SK-N-SH (cell line): ENCODE results near the gene MFAP4. TPM values are rescaled to one million over a fixed set of nuclear protein-coding genes. Genes with fewer than 3 reads are reported as not detected.

ENCODE experiments used
- CTCF ChIA-PET: fragments of 300-600, 350-600 bp; formaldehyde crosslinking; extraction: SDS; loops from one replicate; lab custom pipeline; 2021; lab: Yijun Ruan, JAX
- POLR2A ChIA-PET: fragments of 350-600 bp; sonication (Branson Sonifier 250); formaldehyde crosslinking; extraction: SDS; loops from one replicate; lab custom pipeline; 2020; ENCODE audit warnings: antibody characterized with exemption, inconsistent platforms; lab: Yijun Ruan, JAX
- DNase-seq: peaks from one replicate; pipeline ENCODE4 v3.0.0; 2012
- H2AFZ ChIP-seq: fragments of 200-600 bp; sonication (generic); 2 replicates; pipeline ENCODE4 v1.8.1; 2016; ENCODE audit warnings: antibody characterized with exemption, mild to moderate bottlenecking, low read depth
- H3F3A ChIP-seq: fragments of 200-600 bp; sonication (generic); replicated peaks from 2 replicates; pipeline ENCODE3; 2016; ENCODE audit warnings: antibody characterized with exemption, mild to moderate bottlenecking; ENCODE audit not compliant: insufficient read depth
- H3K27ac ChIP-seq, 2 experiments: fragments of 200-500 bp in 1 of 2; fragments of 200-600 bp in 1 of 2; sonication (Bioruptor generic) in 1 of 2; sonication (generic), shearing (Covaris generic) in 1 of 2; 2 replicates each; pipeline versions ENCODE4 v1.5.1 to v1.6.1; 2014 to 2016; ENCODE audit warnings: low read depth in 2 of 2, inconsistent platforms in 1 of 2, low read length in 1 of 2, mild to moderate bottlenecking in 1 of 2, mixed read lengths in 1 of 2
- H3K27me3 ChIP-seq: fragments of 200-600 bp; sonication (generic), shearing (Covaris generic); 2 replicates; pipeline ENCODE4 v1.6.1; 2016; ENCODE audit warnings: mixed run types; ENCODE audit not compliant: insufficient read depth
- H3K36me3 ChIP-seq, 2 experiments: fragments of 200-500 bp in 1 of 2; fragments of 200-600 bp in 1 of 2; sonication (Bioruptor generic) in 1 of 2; sonication (generic) in 1 of 2; replicated peaks in 1 of 2; 2 replicates each; pipeline versions ENCODE3 to v1.5.1; 2014 to 2016; ENCODE audit warnings: low read length in 1 of 2, mild to moderate bottlenecking in 1 of 2; ENCODE audit not compliant: insufficient read depth in 2 of 2, control insufficient read depth in 1 of 2
- H3K4me1 ChIP-seq, 2 experiments: fragments of 200-500 bp in 1 of 2; fragments of 200-600 bp in 1 of 2; sonication (Bioruptor generic) in 1 of 2; sonication (generic), shearing (Covaris generic) in 1 of 2; 2 replicates each; pipeline versions ENCODE4 v1.5.1 to v1.6.1; 2014 to 2016; ENCODE audit warnings: low read depth in 1 of 2, low read length in 1 of 2, mixed run types in 1 of 2; ENCODE audit not compliant: insufficient read depth in 2 of 2, control insufficient read depth in 1 of 2
- H3K4me2 ChIP-seq: fragments of 200-600 bp; sonication (generic), shearing (Covaris generic); 2 replicates; pipeline ENCODE4 v1.6.1; 2017; ENCODE audit warnings: mixed run types
- H3K4me3 ChIP-seq, 2 experiments: fragments of 200-500 bp in 1 of 2; fragments of 200-600 bp in 1 of 2; sonication (Bioruptor generic) in 1 of 2; sonication (generic), shearing (Covaris generic) in 1 of 2; 2 replicates each; pipeline versions ENCODE4 v1.5.1 to v1.8.1; 2014 to 2016; ENCODE audit warnings: low read depth in 2 of 2, inconsistent platforms in 1 of 2, low read length in 1 of 2, mild to moderate bottlenecking in 1 of 2, mixed read lengths in 1 of 2, moderate library complexity in 1 of 2
- H3K79me2 ChIP-seq: fragments of 200-600 bp; sonication (generic); 2 replicates; pipeline ENCODE4 v1.8.1; 2017; ENCODE audit warnings: mild to moderate bottlenecking; ENCODE audit not compliant: insufficient read depth
- H3K9ac ChIP-seq: fragments of 200-600 bp; sonication (generic); 2 replicates; pipeline ENCODE4 v1.6.1; 2017; ENCODE audit warnings: mixed run types
- H3K9me2 ChIP-seq: fragments of 200-600 bp; sonication (generic); 2 replicates; pipeline ENCODE4 v1.6.1; 2017; ENCODE audit warnings: mixed run types
- H3K9me3 ChIP-seq: fragments of 200-600 bp; sonication (generic); 2 replicates; pipeline ENCODE4 v1.6.1; 2017; ENCODE audit warnings: mixed run types, mild to moderate bottlenecking, moderate library complexity
- H4K20me1 ChIP-seq: fragments of 200-600 bp; sonication (generic); 2 replicates; pipeline ENCODE4 v1.6.1; 2017; ENCODE audit warnings: mild to moderate bottlenecking, mixed run types; ENCODE audit not compliant: insufficient read depth
- ELF1 ChIP-seq: IDR thresholded peaks from 2 replicates; pipeline ENCODE4 v1.4.0; 2012
- EZH2phosphoT487 ChIP-seq: fragments of 200-600 bp; sonication (generic); IDR thresholded peaks from 2 replicates; pipeline ENCODE4 v1.6.1; 2017; ENCODE audit warnings: low read depth, mixed run types, mild to moderate bottlenecking, antibody characterized with exemption, moderate library complexity, borderline replicate concordance
- FOSL2 ChIP-seq: IDR thresholded peaks from 2 replicates; pipeline ENCODE4 v1.4.0; 2012; ENCODE audit warnings: low read depth, mild to moderate bottlenecking, moderate library complexity, borderline replicate concordance
- FOXJ3 ChIP-seq: sonication (generic); formaldehyde crosslinking; IDR thresholded peaks from 2 replicates; pipeline ENCODE4 v1.5.1; 2020; ENCODE audit warnings: mild to moderate bottlenecking, missing genetic modification reagents
- FOXM1 ChIP-seq: IDR thresholded peaks from 2 replicates; pipeline ENCODE4 v1.4.0; 2012; ENCODE audit warnings: low read depth, mild to moderate bottlenecking
- MEF2A ChIP-seq: IDR thresholded peaks from 2 replicates; pipeline ENCODE4 v1.4.0; 2012; ENCODE audit warnings: low read depth, borderline replicate concordance
- NFIC ChIP-seq: IDR thresholded peaks from 2 replicates; pipeline ENCODE4 v1.4.0; 2012; ENCODE audit warnings: borderline replicate concordance
- POLR2AphosphoS5 ChIP-seq: IDR thresholded peaks from 2 replicates; pipeline ENCODE4 v1.6.1; 2012; ENCODE audit warnings: low read depth, low read length
- RAD21 ChIP-seq: IDR thresholded peaks from 2 replicates; pipeline ENCODE4 v1.6.1; 2012; ENCODE audit warnings: mild to moderate bottlenecking, low read length
- RCOR1 ChIP-seq: fragments of 150-350 bp; IDR thresholded peaks from 2 replicates; pipeline ENCODE4 v1.6.1; 2017; ENCODE audit warnings: antibody characterized with exemption, low read length
- SIN3A ChIP-seq: IDR thresholded peaks from 2 replicates; pipeline ENCODE4 v1.6.1; 2012; ENCODE audit warnings: low read depth, mild to moderate bottlenecking, low read length, moderate library complexity, borderline replicate concordance
- TEAD4 ChIP-seq: IDR thresholded peaks from 2 replicates; pipeline ENCODE4 v1.4.0; 2012; ENCODE audit warnings: mild to moderate bottlenecking, borderline replicate concordance; ENCODE audit not compliant: insufficient read depth
- ZBTB33 ChIP-seq: IDR thresholded peaks from 2 replicates; pipeline ENCODE4 v1.4.0; 2012; ENCODE audit warnings: low read depth, borderline replicate concordance
- WGBS: methylation state at CpG from one replicate; pipeline ENCODE4 v1.1.6; 2017; ENCODE audit warnings: low lambda C conversion rate; 5-methylcytosine and 5-hydroxymethylcytosine counted together
- polyA plus RNA-seq, 3 experiments: library from polyadenylated mRNA; depleted of rRNA; stranded (reverse); fragments of >200 nt; gene quantifications; 2 replicates each; pipeline ENCODE4 v1.2.3, GENCODE V29; 2012
- TF ChIP-seq, protein P1 (sequence below): IDR thresholded peaks from 2 replicates; pipeline ENCODE4 v1.4.0; 2012; ENCODE audit warnings: low read depth, borderline replicate concordance
- TF ChIP-seq, protein P2 (sequence below): IDR thresholded peaks from 2 replicates; pipeline ENCODE4 v1.4.0; 2012; ENCODE audit warnings: low read depth
- TF ChIP-seq, protein P3 (sequence below): IDR thresholded peaks from 2 replicates; pipeline ENCODE4 v1.6.1; 2012; ENCODE audit warnings: mild to moderate bottlenecking, low read depth, low read length, moderate library complexity

The MFAP4 gene
- polyA plus RNA-seq, 1 of the 3 experiments (the other 2 are of a cell fraction): 120 TPM

- Histone ChIP-seq H3K4me3 (no peak overlapping the region), H3K4me1 (peaks cover 0 to 7% of the 10 kb centered on the region in 2 experiments; a peak in 1 of 4 replicates), H3K27ac (no peak overlapping the region), H3K4me2 (no peak overlapping the region), H3K9me3 (no peaks in the 10 kb centered on the region)
- POLR2A ChIA-PET: interaction anchor here (0.6 kb wide), 1 partner anchor 22 kb away, joined by 3 read pairs; no protein-coding TSS in a partner anchor
- 69% methylated on average over 5 of the region's 5 CpGs for WGBS
- TF ChIP-seq FOXM1 (no peak), SIN3A (no peak), FOXJ3 (no peak), RAD21 (no peak), ZBTB33 (no peak), MEF2A (no peak), POLR2AphosphoS5 (no peak), NFIC (no peak), FOSL2 (no peak), ELF1 (no peak), EZH2phosphoT487 (no peak), TEAD4 (no peak), RCOR1 (no peak)
- TF ChIP-seq, protein P1, sequence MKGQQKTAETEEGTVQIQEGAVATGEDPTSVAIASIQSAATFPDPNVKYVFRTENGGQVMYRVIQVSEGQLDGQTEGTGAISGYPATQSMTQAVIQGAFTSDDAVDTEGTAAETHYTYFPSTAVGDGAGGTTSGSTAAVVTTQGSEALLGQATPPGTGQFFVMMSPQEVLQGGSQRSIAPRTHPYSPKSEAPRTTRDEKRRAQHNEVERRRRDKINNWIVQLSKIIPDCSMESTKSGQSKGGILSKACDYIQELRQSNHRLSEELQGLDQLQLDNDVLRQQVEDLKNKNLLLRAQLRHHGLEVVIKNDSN: no peak
- TF ChIP-seq, protein P2, sequence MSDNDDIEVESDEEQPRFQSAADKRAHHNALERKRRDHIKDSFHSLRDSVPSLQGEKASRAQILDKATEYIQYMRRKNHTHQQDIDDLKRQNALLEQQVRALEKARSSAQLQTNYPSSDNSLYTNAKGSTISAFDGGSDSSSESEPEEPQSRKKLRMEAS: no peak
- TF ChIP-seq, protein P3, sequence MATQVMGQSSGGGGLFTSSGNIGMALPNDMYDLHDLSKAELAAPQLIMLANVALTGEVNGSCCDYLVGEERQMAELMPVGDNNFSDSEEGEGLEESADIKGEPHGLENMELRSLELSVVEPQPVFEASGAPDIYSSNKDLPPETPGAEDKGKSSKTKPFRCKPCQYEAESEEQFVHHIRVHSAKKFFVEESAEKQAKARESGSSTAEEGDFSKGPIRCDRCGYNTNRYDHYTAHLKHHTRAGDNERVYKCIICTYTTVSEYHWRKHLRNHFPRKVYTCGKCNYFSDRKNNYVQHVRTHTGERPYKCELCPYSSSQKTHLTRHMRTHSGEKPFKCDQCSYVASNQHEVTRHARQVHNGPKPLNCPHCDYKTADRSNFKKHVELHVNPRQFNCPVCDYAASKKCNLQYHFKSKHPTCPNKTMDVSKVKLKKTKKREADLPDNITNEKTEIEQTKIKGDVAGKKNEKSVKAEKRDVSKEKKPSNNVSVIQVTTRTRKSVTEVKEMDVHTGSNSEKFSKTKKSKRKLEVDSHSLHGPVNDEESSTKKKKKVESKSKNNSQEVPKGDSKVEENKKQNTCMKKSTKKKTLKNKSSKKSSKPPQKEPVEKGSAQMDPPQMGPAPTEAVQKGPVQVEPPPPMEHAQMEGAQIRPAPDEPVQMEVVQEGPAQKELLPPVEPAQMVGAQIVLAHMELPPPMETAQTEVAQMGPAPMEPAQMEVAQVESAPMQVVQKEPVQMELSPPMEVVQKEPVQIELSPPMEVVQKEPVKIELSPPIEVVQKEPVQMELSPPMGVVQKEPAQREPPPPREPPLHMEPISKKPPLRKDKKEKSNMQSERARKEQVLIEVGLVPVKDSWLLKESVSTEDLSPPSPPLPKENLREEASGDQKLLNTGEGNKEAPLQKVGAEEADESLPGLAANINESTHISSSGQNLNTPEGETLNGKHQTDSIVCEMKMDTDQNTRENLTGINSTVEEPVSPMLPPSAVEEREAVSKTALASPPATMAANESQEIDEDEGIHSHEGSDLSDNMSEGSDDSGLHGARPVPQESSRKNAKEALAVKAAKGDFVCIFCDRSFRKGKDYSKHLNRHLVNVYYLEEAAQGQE: no peak
- TF ChIP-seq, all 33 proteins: peak for 0
- Histone ChIP-seq H3K36me3 (no peaks in the 10 kb centered on the region), H3F3A (no peaks in the 10 kb centered on the region), H3K9ac (no peak overlapping the region), H4K20me1 (no peaks in the 10 kb centered on the region), H2AFZ (no peak overlapping the region), H3K79me2 (no peaks in the 10 kb centered on the region), H3K27me3 (no peaks in the 10 kb centered on the region), H3K9me2 (no peaks in the 10 kb centered on the region)
- CTCF ChIA-PET: interaction anchor here (1.5 to 3.4 kb wide), 5 partner anchors 14 to 333 kb away, joined by 5 to 21 read pairs (median 8); partner anchors contain the start of genes B9D1 and RNF112
- DNase-seq: no peak
These were observed 46.3 kb upstream of the MFAP4 start for GRCh38 chr17:19433255-19433654.
